K562 (cell line): ENCODE data around the gene EXOC7. TPM values are rescaled to one million over a fixed set of nuclear protein-coding genes. Genes with fewer than 3 reads are reported as not detected.
A peak's percentile ranks its signal among the peaks of the same experiment; 100 is the strongest.

ENCODE experiments used
- ATF1 ChIP-seq, 2 experiments: fragments of 450-650 bp in 1 of 2; IDR thresholded peaks; 2 replicates each; pipeline ENCODE4 v1.6.1; 2016; ENCODE audit warnings: missing compliant biosample characterization in 1 of 2, missing genetic modification characterization in 1 of 2
- BRF1 ChIP-seq: IDR thresholded peaks from 3 replicates; pipeline ENCODE4 v1.6.1; 2011; ENCODE audit warnings: borderline replicate concordance, mild to moderate bottlenecking; ENCODE audit not compliant: insufficient read length; ENCODE audit errors: extremely low read depth
- CREB3 ChIP-seq: fragments of 450-650 bp; conservative IDR thresholded peaks from 2 replicates; pipeline ENCODE4 v1.6.1; 2016; ENCODE audit warnings: missing genetic modification characterization, low read depth, mild to moderate bottlenecking, missing compliant biosample characterization, moderate library complexity
- FOXJ3 ChIP-seq: sonication (generic); formaldehyde crosslinking; IDR thresholded peaks from 2 replicates; pipeline ENCODE4 v1.4.0; 2020; ENCODE audit warnings: mild to moderate bottlenecking, missing genetic modification reagents
- FOXM1 ChIP-seq, 2 experiments: fragments of 450-650 bp in 1 of 2; sonication (generic) in 1 of 2; formaldehyde crosslinking in 1 of 2; IDR thresholded peaks; 2 replicates each; pipeline versions ENCODE4 v1.6.1 to v1.9.0; 2017 to 2022; ENCODE audit warnings: low read depth in 2 of 2, mild to moderate bottlenecking in 2 of 2, missing genetic modification reagents in 1 of 2, moderate library complexity in 1 of 2
- KLF6 ChIP-seq: fragments of 250-450 bp; sonication (Bioruptor Pico); IDR thresholded peaks from 2 replicates; pipeline ENCODE4 v1.4.0; 2020; ENCODE audit warnings: mild to moderate bottlenecking, moderate library complexity, borderline replicate concordance
- MNT ChIP-seq, 2 experiments: fragments of 450-650 bp; conservative IDR thresholded peaks; 2 replicates each; pipeline ENCODE4 v1.6.1; 2017; ENCODE audit warnings: mild to moderate bottlenecking in 2 of 2, moderate library complexity in 2 of 2
- NBN ChIP-seq: fragments of 450-650 bp; IDR thresholded peaks from 2 replicates; pipeline ENCODE4 v1.6.1; 2016; ENCODE audit warnings: low read depth, mild to moderate bottlenecking
- POLR2H ChIP-seq: IDR thresholded peaks from 2 replicates; pipeline ENCODE4 v1.6.1; 2016; ENCODE audit warnings: missing genetic modification characterization, low read depth, mild to moderate bottlenecking, control low read depth, missing compliant biosample characterization, moderate library complexity
- PTRF ChIP-seq: fragments of 450-650 bp; IDR thresholded peaks from 2 replicates; pipeline ENCODE4 v1.6.1; 2016; ENCODE audit warnings: mild to moderate bottlenecking, missing genetic modification characterization, missing compliant biosample characterization
- SLC30A9 ChIP-seq: fragments of 250-450 bp; sonication (Bioruptor Pico); IDR thresholded peaks from 2 replicates; pipeline ENCODE4 v1.8.0; 2022; ENCODE audit warnings: mild to moderate bottlenecking, moderate library complexity
- TCF15 ChIP-seq: fragments of 250-450 bp; sonication (Bioruptor Pico); IDR thresholded peaks from 2 replicates; pipeline ENCODE4 v1.8.0; 2022; ENCODE audit warnings: moderate library complexity, mild to moderate bottlenecking, inconsistent platforms
- TCF3 ChIP-seq: sonication (generic); formaldehyde crosslinking; IDR thresholded peaks from 2 replicates; pipeline ENCODE4 v1.4.0; 2020; ENCODE audit warnings: mild to moderate bottlenecking, missing genetic modification reagents
- ZFP1 ChIP-seq: fragments of 450-650 bp; formaldehyde crosslinking; IDR thresholded peaks from 2 replicates; pipeline ENCODE4 v1.4.0; 2020; ENCODE audit warnings: mild to moderate bottlenecking, mixed read lengths
- ZNF133 ChIP-seq: fragments of 250-450 bp; sonication (Bioruptor Pico); IDR thresholded peaks from 2 replicates; pipeline ENCODE4 v1.4.0; 2020; ENCODE audit warnings: mild to moderate bottlenecking
- ZNF174 ChIP-seq: fragments of 250-450 bp; sonication (Bioruptor Pico); IDR thresholded peaks from 2 replicates; pipeline ENCODE4 v1.4.0; 2020; ENCODE audit warnings: mild to moderate bottlenecking
- ZNF175 ChIP-seq: fragments of 200-800 bp; sonication (Bioruptor generic); IDR thresholded peaks from 2 replicates; pipeline ENCODE4 v1.6.1; 2016; ENCODE audit warnings: low read depth, mild to moderate bottlenecking, missing genetic modification characterization, missing compliant biosample characterization
- ZNF41 ChIP-seq: fragments of 250-450 bp; sonication (Bioruptor Pico); conservative IDR thresholded peaks from 2 replicates; pipeline ENCODE4 v1.4.0; 2020; ENCODE audit warnings: mild to moderate bottlenecking
- ZNF609 ChIP-seq: sonication (generic); formaldehyde crosslinking; IDR thresholded peaks from 2 replicates; pipeline ENCODE4 v1.8.1; 2023; ENCODE audit warnings: missing genetic modification reagents, mild to moderate bottlenecking, borderline replicate concordance
- polyA plus RNA-seq, 8 experiments: library from polyadenylated mRNA; depleted of rRNA in 4 of 8; stranded (reverse) in 5 of 8; unstranded in 3 of 8; fragments of >200 nt; fragmentation: Nextera tagmentation in 2 of 8; fragmentation: Illumina TruSeq in 1 of 8; extraction: Ambion mirVana in 2 of 8; extraction: Trizol in 1 of 8; gene quantifications; 2 replicates each; pipeline versions ENCODE4 v1.2.1 to v1.2.3, GENCODE V29; 2011 to 2014; ENCODE audit warnings: inconsistent platforms in 1 of 8, missing spikeins in 1 of 8
- total RNA-seq, 7 experiments: library from RNA; depleted of rRNA in 6 of 7; stranded (reverse); fragments of >200 nt in 6 of 7; fragmentation: Illumina TruSeq in 2 of 7; extraction: Trizol in 2 of 7; gene quantifications; 2 replicates each; pipeline versions ENCODE4 v1.2.1 to v1.2.3, GENCODE V29; 2011 to 2021; ENCODE audit warnings: low replicate concordance in 1 of 7

The EXOC7 gene
- total and polyA plus RNA-seq, 9 of the 15 experiments (the other 6 are each of a cell fraction or from before 2014, with no cell fraction given): 18.6 to 57.0 (median 35.0) TPM

GRCh38 chr17:76103274-76104139 is at the start of gene EXOC7 (continued):
- TF ChIP-seq TCF15 (CRISPR knock-in tag) (no peak), ZFP1 (CRISPR knock-in tag) (no peak), CREB3 (tag) (peak; percentile 77), ZNF133 (CRISPR knock-in tag) (no peak), SLC30A9 (no peak), ZNF41 (CRISPR knock-in tag) (no peak), POLR2H (tag) (no peak; the same call in 1 of the 2 replicates), ZNF174 (CRISPR knock-in tag) (no peak), TCF3 (CRISPR knock-in tag) (no peak), FOXM1 (IDR thresholded peaks at IDR 0.05; ENCODE audit: low read depth) (no peak), FOXM1 (CRISPR knock-in tag; IDR thresholded peaks at IDR 0.05; ENCODE audit: low read depth) (0 out of 2 replicates have a peak, but pooled peaks have one; percentile 24), ZNF175 (no peak), NBN (0 out of 2 replicates have a peak, but pooled peaks have one; percentile 19), ZNF609 (CRISPR knock-in tag) (no peak), FOXJ3 (no peak), BRF1 (no peak), ATF1 (CRISPR knock-in tag; IDR thresholded peaks at IDR 0.05) (no peak), ATF1 (tag; IDR thresholded peaks at IDR 0.05) (peak; percentile 69), MNT (conservative IDR thresholded peaks at IDR 0.05) (peak in 1 of 2 experiments; percentile 79; a peak in 2 of 4 replicates), PTRF (tag) (no peak), KLF6 (no peak)
